NCI-H2081 (cell line): ENCODE results near the gene BPI.
"Not testable (repeated sequence)": the region's sequence is repeated elsewhere in the genome, so short reads cannot be mapped to it uniquely, and the experiment has no call there.

Source experiments
- DNase-seq, 2 experiments: peaks; one replicate each; lab custom pipeline; 2025; lab: John Stamatoyannopoulos, UW

The BPI gene

GRCh38 chr20:38336726-38337125 lies 32.8 kb downstream of the BPI start:
- no peak for DNase-seq

- peak; percentile 10 to 17 for DNase-seq
Observed at GRCh38 chr20:38337561-38338140, 33.7 kb downstream of the BPI start.

- no peak for DNase-seq
Observed at GRCh38 chr20:38338849-38339520, 35.0 kb downstream of the BPI start.

- DNase-seq: not testable (repeated sequence)
Observed at GRCh38 chr20:38339521-38339896, 35.6 kb downstream of the BPI start.

GRCh38 chr20:38339997-38340396 lies 36.0 kb downstream of the BPI start:
- DNase-seq: no peak

- no peak for DNase-seq
Observed at GRCh38 chr20:38340693-38341092, 36.7 kb downstream of the BPI start.

- DNase-seq: no peak
Observed at GRCh38 chr20:38342216-38342615, 38.3 kb downstream of the BPI start.

- DNase-seq: no peak
Observed at GRCh38 chr20:38342713-38343310, 38.9 kb downstream of the BPI start.

GRCh38 chr20:38343311-38344106 lies 39.6 kb downstream of the BPI start:
- peak; percentile 50 to 73 for DNase-seq

- no peak for DNase-seq
Observed at GRCh38 chr20:38344107-38344701, 40.2 kb downstream of the BPI start.

GRCh38 chr20:38345643-38346042 lies 41.7 kb downstream of the BPI start:
- no peak for DNase-seq

GRCh38 chr20:38346247-38346651 lies 42.3 kb downstream of the BPI start, which contains the start of gene LBP:
Gene LBP (plus strand): TSS chr20:38346482. CDS start chr20:38346517, 35 bp downstream.
- no peak for DNase-seq

- no peak for DNase-seq
Observed at GRCh38 chr20:38346741-38347140, 42.8 kb downstream of the BPI start.

GRCh38 chr20:38349856-38350255 lies 45.9 kb downstream of the BPI start:
- DNase-seq: no peak

GRCh38 chr20:38350879-38351775 lies 47.2 kb downstream of the BPI start:
- no peak for DNase-seq

GRCh38 chr20:38353316-38353715 lies 49.4 kb downstream of the BPI start:
- DNase-seq: no peak

GRCh38 chr20:38354227-38354626 lies 50.3 kb downstream of the BPI start:
- DNase-seq: no peak

GRCh38 chr20:38355161-38356012 lies 51.4 kb downstream of the BPI start:
- DNase-seq: no peak

- no peak for DNase-seq
Observed at GRCh38 chr20:38357653-38358207, 53.8 kb downstream of the BPI start.

- no peak for DNase-seq
Observed at GRCh38 chr20:38358556-38358955, 54.6 kb downstream of the BPI start.
